Measurements from ENCODE around the gene HPS1.

GRCh38 chr10:98483658-98484057 is 36.9 kb upstream of the HPS1 start:
- TF ChIP-seq CTCF (IDR thresholded peaks at IDR 0.05 in 8 of 11, conservative IDR thresholded peaks at IDR 0.05 in 3 of 11) (no peak), POLR2A (IDR thresholded peaks at IDR 0.05) (no peak)
